H1 (cell line): ENCODE measurements around the gene IRF9. TPM values are rescaled to one million over a fixed set of nuclear protein-coding genes. Genes with fewer than 3 reads are reported as not detected.

ENCODE experiments used
- CTCF ChIA-PET: fragments of 300-600 bp; sonication (Branson Sonifier 250); formaldehyde crosslinking; loops from one replicate; lab custom pipeline; 2021; ENCODE audit not compliant: partially characterized antibody; lab: Charles Lee
- POLR2A ChIA-PET: fragments of 300-600 bp; sonication (Branson Sonifier 250); formaldehyde crosslinking; loops from one replicate; lab custom pipeline; 2021; ENCODE audit warnings: inconsistent platforms; ENCODE audit not compliant: partially characterized antibody; lab: Charles Lee
- DNase-seq, 2 experiments: peaks; one replicate each; pipeline versions ENCODE4 v3.0.0 to v3.0.0-alpha.2; 2010 to 2022; ENCODE audit warnings: low spot score in 2 of 2, low read depth in 1 of 2, mixed read lengths in 1 of 2
- FAIRE-seq: peaks from 2 replicates; lab custom pipeline; 2011; peaks lifted over from hg19 to GRCh38; lab: Jason Lieb, UNC
- H2AFZ ChIP-seq: 2 replicates; pipeline ENCODE4 v1.8.1; 2012; ENCODE audit warnings: low read length, inconsistent platforms
- H2AK5ac ChIP-seq: 2 replicates; pipeline ENCODE4 v1.6.1; 2013; ENCODE audit warnings: low read depth, low read length
- H2BK120ac ChIP-seq: replicated peaks from 2 replicates; pipeline ENCODE3; 2013; ENCODE audit warnings: low read depth, low read length, inconsistent platforms
- H2BK12ac ChIP-seq: 2 replicates; pipeline ENCODE4 v1.6.1; 2013; ENCODE audit warnings: low read depth, low read length
- H2BK15ac ChIP-seq: 2 replicates; pipeline ENCODE4 v1.6.1; 2013; ENCODE audit warnings: low read length
- H2BK20ac ChIP-seq: 2 replicates; pipeline ENCODE4 v1.6.1; 2013; ENCODE audit warnings: low read length
- H2BK5ac ChIP-seq: 2 replicates; pipeline ENCODE4 v1.6.1; 2013; ENCODE audit warnings: low read depth, low read length
- H3K14ac ChIP-seq: 2 replicates; pipeline ENCODE4 v1.6.1; 2013; ENCODE audit warnings: inconsistent platforms; ENCODE audit not compliant: insufficient read length
- H3K18ac ChIP-seq: 2 replicates; pipeline ENCODE4 v1.6.1; 2013; ENCODE audit warnings: low read length; ENCODE audit errors: extremely low read depth
- H3K23ac ChIP-seq: 2 replicates; pipeline ENCODE4 v1.6.1; 2013; ENCODE audit warnings: inconsistent platforms; ENCODE audit not compliant: insufficient read length
- H3K23me2 ChIP-seq: 2 replicates; pipeline ENCODE4 v1.6.1; 2013; ENCODE audit warnings: low read depth, low read length
- H3K27ac ChIP-seq: 2 replicates; pipeline ENCODE4 v1.6.1; 2011; ENCODE audit warnings: low read depth, low read length, inconsistent platforms
- H3K27me3 ChIP-seq, 4 experiments: replicated peaks in 1 of 4; 1 replicate in 1 of 4; 2 replicates in 3 of 4; pipeline versions ENCODE4 v1.6.1 to v1.8.1; 2011 to 2013; ENCODE audit warnings: low read length in 3 of 4, mild to moderate bottlenecking in 3 of 4, inconsistent platforms in 2 of 4, mixed read lengths in 2 of 4, moderate library complexity in 1 of 4; ENCODE audit not compliant: control insufficient read depth in 3 of 4, insufficient read depth in 3 of 4; ENCODE audit errors: extremely low read depth in 1 of 4
- H3K36me3 ChIP-seq, 4 experiments: 2 replicates each; pipeline versions ENCODE4 v1.6.1 to v1.8.1; 2011 to 2013; ENCODE audit warnings: mild to moderate bottlenecking in 4 of 4, low read length in 3 of 4, moderate library complexity in 2 of 4, control low read depth in 1 of 4, inconsistent platforms in 1 of 4; ENCODE audit not compliant: insufficient read depth in 4 of 4, control insufficient read depth in 2 of 4
- H3K4ac ChIP-seq: replicated peaks from 2 replicates; pipeline ENCODE3; 2013; ENCODE audit warnings: low read length, low read depth, mixed read lengths, inconsistent platforms; ENCODE audit not compliant: insufficient read length
- H3K4me1 ChIP-seq, 4 experiments: replicated peaks in 1 of 4; 1 replicate in 1 of 4; 2 replicates in 3 of 4; pipeline versions ENCODE4 v1.6.1 to v1.8.1; 2011 to 2013; ENCODE audit warnings: low read length in 3 of 4, inconsistent platforms in 2 of 4, mixed read lengths in 1 of 4; ENCODE audit not compliant: insufficient read depth in 4 of 4, control insufficient read depth in 3 of 4
- H3K4me2 ChIP-seq, 2 experiments: 2 replicates each; pipeline versions ENCODE4 v1.6.1 to v1.8.1; 2011 to 2013; ENCODE audit warnings: low read depth in 2 of 2, low read length in 2 of 2, control low read depth in 1 of 2, inconsistent platforms in 1 of 2, mild to moderate bottlenecking in 1 of 2; ENCODE audit not compliant: insufficient read depth in 1 of 2
- H3K4me3 ChIP-seq, 4 experiments: fragments of 200-600, 300-600 bp in 1 of 4; sonication (generic), shearing (Covaris generic), sonication (Bioruptor Twin) in 1 of 4; 2 replicates each; pipeline versions ENCODE4 v1.5.1 to v1.8.1; 2011 to 2016; ENCODE audit warnings: low read length in 4 of 4, low read depth in 3 of 4, control low read depth in 2 of 4, inconsistent platforms in 2 of 4, mild to moderate bottlenecking in 2 of 4, mixed read lengths in 1 of 4, moderate library complexity in 1 of 4; ENCODE audit not compliant: insufficient read depth in 2 of 4; ENCODE audit errors: extremely low read depth in 1 of 4
- H3K56ac ChIP-seq: replicated peaks from 2 replicates; pipeline ENCODE3; 2013; ENCODE audit warnings: low read depth, mild to moderate bottlenecking, mixed read lengths, low read length, inconsistent platforms; ENCODE audit not compliant: insufficient read length
- H3K79me1 ChIP-seq: 2 replicates; pipeline ENCODE4 v1.6.1; 2013; ENCODE audit warnings: low read depth, low read length, control low read depth
- H3K79me2 ChIP-seq, 2 experiments: 2 replicates each; pipeline versions ENCODE4 v1.6.1 to v1.8.1; 2012 to 2013; ENCODE audit warnings: low read length in 2 of 2, mild to moderate bottlenecking in 2 of 2, inconsistent platforms in 1 of 2; ENCODE audit not compliant: insufficient read depth in 2 of 2, control insufficient read depth in 1 of 2
- H3K9ac ChIP-seq, 4 experiments: replicated peaks in 1 of 4; 1 replicate in 1 of 4; 2 replicates in 3 of 4; pipeline versions ENCODE4 v1.6.1 to v1.8.1; 2011 to 2013; ENCODE audit warnings: low read depth in 3 of 4, low read length in 3 of 4, control low read depth in 2 of 4, mild to moderate bottlenecking in 2 of 4, moderate library complexity in 2 of 4, inconsistent platforms in 1 of 4; ENCODE audit errors: extremely low read depth in 1 of 4
- H3K9me3 ChIP-seq, 2 experiments: 2 replicates each; pipeline versions ENCODE4 v1.6.1 to v1.8.1; 2012 to 2013; ENCODE audit warnings: mild to moderate bottlenecking in 2 of 2, moderate library complexity in 2 of 2, control low read depth in 1 of 2, inconsistent platforms in 1 of 2, low read depth in 1 of 2, low read length in 1 of 2, mixed read lengths in 1 of 2; ENCODE audit not compliant: insufficient read depth in 2 of 2
- H4K20me1 ChIP-seq, 2 experiments: replicated peaks in 1 of 2; 2 replicates each; pipeline versions ENCODE3 to v1.8.1; 2011 to 2013; ENCODE audit warnings: inconsistent platforms in 2 of 2, low read length in 2 of 2, mild to moderate bottlenecking in 1 of 2; ENCODE audit not compliant: insufficient read depth in 2 of 2, control insufficient read depth in 1 of 2
- H4K5ac ChIP-seq: 2 replicates; pipeline ENCODE4 v1.6.1; 2013; ENCODE audit warnings: low read length, low read depth, mixed read lengths, inconsistent platforms; ENCODE audit not compliant: insufficient read length
- H4K8ac ChIP-seq: 2 replicates; pipeline ENCODE4 v1.8.0; 2013; ENCODE audit warnings: mild to moderate bottlenecking, moderate library complexity, low read length, inconsistent platforms; ENCODE audit not compliant: insufficient read depth; ENCODE audit errors: extremely low read depth
- H4K91ac ChIP-seq: replicated peaks from 2 replicates; pipeline ENCODE3; 2013; ENCODE audit warnings: low read length, mixed read lengths, inconsistent platforms; ENCODE audit not compliant: insufficient read length
- POLR2A ChIP-seq, 2 experiments: IDR thresholded peaks; 1 replicate in 1 of 2; 2 replicates in 1 of 2; pipeline ENCODE4 v1.6.1; 2011; ENCODE audit warnings: low read depth in 2 of 2, low read length in 2 of 2, mild to moderate bottlenecking in 2 of 2; ENCODE audit errors: control extremely low read depth in 1 of 2
- POLR2AphosphoS5 ChIP-seq: IDR thresholded peaks from 2 replicates; pipeline ENCODE4 v1.6.1; 2011; ENCODE audit warnings: low read depth, low read length
- WGBS, 2 experiments: shearing (Covaris generic) in 1 of 2; methylation state at CpG; one replicate each; pipeline versions ENCODE4 v1.1.6 to v1.1.7; 2013 to 2015; ENCODE audit warnings: low lambda C conversion rate in 2 of 2, mixed read lengths in 2 of 2, inconsistent platforms in 1 of 2, low coverage in 1 of 2, missing lambda C conversion rate in 1 of 2; ENCODE audit not compliant: insufficient replicate concordance in 2 of 2, insufficient coverage in 1 of 2, insufficient read length in 1 of 2; ENCODE audit errors: extremely low coverage in 1 of 2, missing lambda C conversion rate in 1 of 2; 5-methylcytosine and 5-hydroxymethylcytosine counted together
- polyA plus RNA-seq, 7 experiments: library from polyadenylated mRNA; depleted of rRNA in 3 of 7; stranded (reverse) in 5 of 7; unstranded in 2 of 7; fragments of >200 nt in 5 of 7; fragments of 200-250 nt in 2 of 7; gene quantifications; 1 replicate in 5 of 7; 2 replicates in 1 of 7; 4 replicates in 1 of 7; pipeline versions ENCODE4 v1.2.1 to v1.2.3, GENCODE V29; 2011 to 2013; ENCODE audit warnings: missing spikeins in 2 of 7, mixed read lengths in 2 of 7
- total RNA-seq: library from RNA; stranded (reverse); fragmentation: NEBNext Ultra II Directional; extraction: Animal tissue kit (Norgen Biotek cat#: 25700); gene quantifications from 2 replicates; pipeline ENCODE4 v1.2.1, GENCODE V29; 2021

The IRF9 gene
- total and polyA plus RNA-seq, 2 of the 8 experiments (the other 6 are each of a cell fraction or from before 2014, with no cell fraction given) = 11.4 to 13.2 TPM

GRCh38 chr14:24137529-24138395 is 23.3 kb upstream of the IRF9 start:
- Histone ChIP-seq H3K4ac (no peak overlapping the region), H3K14ac (no peak overlapping the region), H4K8ac (no peak overlapping the region), H3K23ac (no peak overlapping the region), H2BK5ac (no peak overlapping the region), H2BK12ac (no peak overlapping the region), H3K79me2 (peaks cover 0 to 12% of the 10 kb centered on the region in 2 experiments; a peak in 2 of 4 replicates), H3K27ac (no peak overlapping the region), H2BK20ac (no peak overlapping the region), H4K20me1 (peaks cover 0 to 1% of the 10 kb centered on the region in 2 experiments), H2BK120ac (no peak overlapping the region), H4K5ac (no peak overlapping the region), H3K4me3 (peak overlapping the region in 1 of 4 experiments; percentile 83; a peak in 1 of 8 replicates), H4K91ac (no peak overlapping the region), H3K79me1 (peaks cover 4% of the 10 kb centered on the region; the same call in 1 of the 2 replicates), H3K4me1 (peaks cover 0 to 10% (median 7%) of the 10 kb centered on the region in 4 experiments; a peak in 5 of 7 replicates), H3K9me3 (no peaks in the 10 kb centered on the region), H3K56ac (no peak overlapping the region), H2AK5ac (no peak overlapping the region), H3K36me3 (peaks cover 8 to 25% (median 14%) of the 10 kb centered on the region in 4 experiments; a peak in 6 of 8 replicates), H3K9ac (no peak overlapping the region), H3K4me2 (peak overlapping the region in 1 of 2 experiments; percentile 81; a peak in 1 of 4 replicates), H2AFZ (no peak overlapping the region), H2BK15ac (no peak overlapping the region), H3K18ac (no peak overlapping the region), H3K27me3 (no peaks in the 10 kb centered on the region), H3K23me2 (peaks cover 8% of the 10 kb centered on the region; the same call in 1 of the 2 replicates)
- DNase-seq (no peak), FAIRE-seq (no peak)
- CTCF ChIA-PET = interaction anchor here (0.8 to 3.1 kb wide), 9 partner anchors 8 to 100 kb away, joined by 3 to 18 read pairs (median 4); partner anchors contain the start of genes DCAF11, IRF9, NRL and PSME2
- POLR2A ChIA-PET = interaction anchor here (0.6 to 10.5 kb wide), 19 partner anchors 9 to 133 kb away, joined by 3 to 118 read pairs (median 6); partner anchors contain the start of genes DCAF11, IPO4, IRF9 and NRL
- WGBS, 2 experiments = 84% methylated on average over 8 of the region's 8 CpGs; no CpG with 5 or more reads in 1 of the 2 experiments
- TF ChIP-seq POLR2AphosphoS5 = no peak
- peak; percentile 25 to 32; a peak in 2 of 3 replicates for TF ChIP-seq POLR2A (IDR thresholded peaks at IDR 0.05; ENCODE audit: control extremely low read depth in 1 of 2, low read depth in 2 of 2, low read length in 2 of 2)
